GM19455 (cell line): ENCODE data around the gene ERBIN.
"Not testable (repeated sequence)": the region's sequence is repeated elsewhere in the genome, so short reads cannot be mapped to it uniquely, and the experiment has no call there.

Source experiments
- ATAC-seq: cut with Tn5 transposase; IDR thresholded peaks from one replicate; pipeline ENCODE4 v1.9.1; 2021; ENCODE audit not compliant: unreplicated experiment

The ERBIN gene

DNA sequence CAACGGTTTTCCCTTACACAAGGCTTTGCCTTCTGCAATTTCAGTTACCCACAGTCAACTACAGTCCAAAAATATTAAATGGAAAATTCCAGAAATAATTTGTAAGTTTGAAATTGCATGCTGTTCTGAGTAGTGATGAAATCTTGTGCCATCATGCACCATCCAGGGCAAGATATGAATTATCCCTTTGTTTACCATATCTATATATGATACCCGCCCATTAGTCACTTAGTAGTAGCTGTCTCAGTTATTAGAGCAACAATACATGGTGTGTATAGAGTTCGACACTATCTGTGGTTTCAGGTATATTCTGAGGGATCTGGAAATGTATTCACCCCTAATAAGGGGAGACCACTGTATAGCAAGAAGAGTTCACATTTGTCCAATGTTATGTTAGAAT lies 29.4 kb downstream of the ERBIN start:
- ATAC-seq = no peak

DNA sequence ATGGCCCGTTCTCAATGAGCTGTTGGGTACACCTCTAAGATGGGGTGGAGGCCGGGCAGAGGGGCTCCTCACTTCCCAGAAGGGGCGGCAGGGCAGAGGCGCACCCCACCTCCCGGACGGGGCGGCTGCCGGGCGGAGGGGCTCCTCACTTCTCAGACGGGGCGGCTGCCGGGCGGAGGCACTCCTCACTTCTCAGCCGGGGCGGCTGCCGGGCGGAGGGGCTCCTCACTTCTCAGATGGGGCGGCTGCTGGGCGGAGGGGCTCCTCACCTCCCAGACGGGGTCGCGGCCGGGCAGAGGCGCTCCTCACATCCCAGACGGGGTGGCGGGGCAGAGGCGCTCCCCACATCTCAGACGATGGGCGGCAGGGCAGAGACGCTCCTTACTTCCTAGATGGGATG lies 31.3 kb downstream of the ERBIN start:
- not testable (repeated sequence) for ATAC-seq

DNA sequence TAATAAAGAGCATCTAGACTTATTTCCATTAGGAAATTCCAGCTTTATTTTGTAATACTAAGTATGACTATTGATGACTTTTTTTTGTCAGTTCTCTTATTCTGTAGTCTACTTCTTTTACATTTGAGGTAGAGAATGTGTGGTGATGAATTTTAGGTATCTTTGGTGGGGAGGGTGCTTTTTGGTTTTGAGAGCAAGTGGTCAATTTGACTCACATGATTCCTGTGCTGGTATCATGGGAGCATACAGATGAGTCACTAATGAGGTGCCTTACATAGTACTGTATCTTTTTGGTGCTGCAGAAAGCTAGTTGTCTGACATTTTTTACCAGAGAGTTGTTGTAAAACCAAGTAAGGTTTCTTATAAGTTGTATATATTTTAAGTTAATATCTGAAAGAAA lies 35.3 kb downstream of the ERBIN start:
- ATAC-seq = peak; percentile 93

DNA sequence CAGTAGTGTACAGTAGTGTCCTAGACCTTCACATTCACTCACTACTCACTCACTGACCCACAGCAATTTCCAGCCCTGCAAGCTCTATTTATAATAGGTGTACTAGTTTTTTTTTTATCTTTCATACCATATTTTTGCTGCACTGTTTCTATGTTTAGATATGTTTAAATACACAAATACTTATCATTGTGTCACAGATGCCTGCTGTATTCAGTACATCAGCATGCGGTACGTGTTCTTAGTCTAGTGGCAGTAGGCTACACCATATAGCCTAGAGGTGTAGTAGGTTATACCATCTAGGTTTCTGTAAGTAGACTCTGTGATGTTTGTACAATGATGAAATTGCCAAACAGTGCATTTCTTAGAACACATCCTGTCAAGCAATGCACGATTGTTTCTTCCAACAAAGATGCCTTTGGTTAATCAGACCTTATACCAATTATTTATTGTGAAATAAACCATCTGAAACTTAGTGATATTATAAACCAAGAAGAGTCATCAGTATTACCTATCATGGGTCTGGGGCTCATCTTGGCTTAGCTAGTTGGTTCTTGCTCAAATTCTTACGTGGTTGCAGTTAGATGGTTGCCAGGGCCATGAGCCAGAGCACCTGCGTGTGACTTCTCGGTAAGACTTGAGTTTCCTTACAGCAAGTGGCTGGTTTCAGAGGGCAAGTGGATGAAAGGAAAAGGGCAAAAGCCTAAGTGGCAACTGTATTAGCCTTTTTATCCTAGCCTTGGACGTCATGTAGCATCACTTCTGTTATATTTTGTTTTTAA lies 41.1 kb downstream of the ERBIN start:
- ATAC-seq = no peak

DNA sequence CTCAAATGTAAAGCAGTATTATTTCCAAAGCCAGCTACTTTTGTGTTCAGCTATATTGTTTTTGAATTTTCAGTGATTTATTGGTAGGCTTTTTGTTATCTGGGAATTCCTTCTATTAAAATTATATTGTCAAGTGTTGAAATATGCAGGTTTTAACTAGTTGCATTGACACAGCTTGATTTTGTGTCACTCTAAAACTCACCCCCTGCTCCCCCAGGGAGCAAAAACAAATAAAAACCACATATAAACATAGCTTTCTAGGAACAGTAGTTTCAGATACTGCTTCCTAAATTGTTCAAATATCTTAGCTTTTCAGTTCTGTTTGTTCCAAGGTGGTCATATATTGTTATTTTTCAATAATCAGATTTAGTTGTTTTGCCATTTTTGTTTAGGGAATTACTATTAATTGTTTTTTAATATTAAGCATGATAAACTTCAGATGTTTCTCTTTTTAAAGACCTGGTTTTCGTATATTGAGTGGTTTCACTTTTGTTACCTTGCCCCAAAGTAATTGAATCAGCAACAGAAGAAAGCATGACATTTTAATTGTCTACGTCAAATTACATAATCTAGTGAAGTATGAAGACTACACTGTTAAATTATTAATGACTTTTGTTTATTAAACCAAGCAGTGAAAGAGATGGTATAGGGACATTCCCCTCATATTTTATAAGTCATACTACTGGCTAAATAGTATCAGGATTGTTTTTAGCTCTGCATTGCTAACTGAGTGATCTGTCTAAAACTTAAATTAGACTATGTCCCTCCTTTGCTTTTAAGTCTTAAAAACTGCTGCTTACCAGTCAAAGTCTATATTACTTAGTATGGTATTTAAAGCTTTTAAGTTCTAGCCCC lies 43.4 kb downstream of the ERBIN start:
- ATAC-seq = no peak

DNA sequence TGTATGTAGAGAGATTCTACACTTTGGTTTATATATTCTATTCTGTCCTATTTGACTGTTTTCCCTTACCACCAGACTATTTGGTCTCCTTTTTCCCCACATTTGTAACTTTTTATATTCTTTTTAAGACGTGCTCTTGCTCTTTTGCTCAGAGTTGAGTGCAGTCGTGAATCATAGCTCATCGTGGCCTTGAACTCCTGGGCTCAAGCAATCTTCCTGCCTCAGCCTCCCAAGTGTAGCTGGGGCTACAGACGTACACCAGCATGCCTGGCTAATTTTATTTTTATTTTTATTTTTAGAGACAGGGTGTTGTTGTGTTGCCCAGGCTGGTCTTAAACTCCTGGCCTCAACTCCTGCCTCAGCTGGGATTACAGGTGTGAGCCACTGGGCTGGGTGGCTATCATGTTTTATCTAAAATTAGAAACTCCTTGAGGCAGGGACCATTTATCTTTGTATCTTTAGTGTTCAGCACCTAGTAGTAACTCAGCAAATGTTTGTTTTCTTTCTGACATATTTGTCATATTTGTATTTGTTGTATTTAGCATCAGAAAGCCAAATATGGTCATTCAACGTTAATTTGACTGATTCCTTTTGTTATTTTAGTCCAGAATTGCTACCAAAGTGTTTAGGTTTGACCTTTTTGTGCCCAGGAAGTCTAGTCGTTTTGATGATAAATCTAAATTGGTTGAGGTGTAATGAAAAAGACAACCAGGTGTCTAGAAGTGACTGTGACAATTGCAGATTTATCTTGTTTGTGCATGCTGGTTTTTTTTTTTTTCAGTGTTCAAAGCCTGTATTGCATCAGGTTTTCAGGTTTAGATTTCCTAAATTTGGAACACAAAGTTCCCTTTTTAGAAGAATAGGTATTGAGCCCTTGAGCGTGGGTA lies 44.3 kb downstream of the ERBIN start:
- no peak for ATAC-seq

DNA sequence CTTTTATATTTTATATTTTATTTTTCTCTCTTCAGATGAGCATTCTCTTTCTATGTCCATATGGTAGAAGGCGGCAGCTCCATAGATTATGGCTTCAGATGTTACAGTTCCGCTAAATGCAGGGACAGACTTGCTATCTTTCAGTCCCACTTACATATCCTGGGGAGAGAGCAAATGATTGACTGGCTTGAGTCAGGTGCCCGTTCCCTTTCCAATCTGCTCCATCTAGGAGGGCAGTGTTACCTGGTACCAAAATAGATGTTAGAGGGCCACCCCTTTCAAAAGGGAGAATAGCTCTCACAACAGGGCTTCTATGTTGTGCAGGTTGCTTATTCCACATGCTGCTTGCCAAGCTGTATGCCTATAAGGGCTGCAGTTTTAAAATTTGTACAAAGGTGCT lies 45.3 kb downstream of the ERBIN start:
- no peak for ATAC-seq

DNA sequence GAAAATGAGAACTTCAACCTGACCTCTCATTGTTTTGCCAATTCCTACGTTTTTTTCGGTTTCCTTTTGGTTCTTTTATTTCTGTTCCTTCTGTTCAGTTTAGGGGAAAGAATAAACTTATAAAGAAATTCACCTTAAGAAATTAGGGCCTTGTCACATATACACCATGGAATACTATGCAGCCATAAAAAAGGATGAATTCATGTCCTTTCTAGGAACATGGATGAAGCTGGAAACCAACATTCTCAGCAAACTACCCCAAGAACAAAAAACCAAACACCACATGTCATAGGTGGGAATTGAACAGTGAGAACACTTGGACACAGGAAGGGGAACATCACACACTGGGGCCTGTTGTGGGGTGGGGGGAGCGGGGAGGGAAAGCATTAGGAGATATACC lies 46.5 kb downstream of the ERBIN start:
- not testable (repeated sequence) for ATAC-seq

DNA sequence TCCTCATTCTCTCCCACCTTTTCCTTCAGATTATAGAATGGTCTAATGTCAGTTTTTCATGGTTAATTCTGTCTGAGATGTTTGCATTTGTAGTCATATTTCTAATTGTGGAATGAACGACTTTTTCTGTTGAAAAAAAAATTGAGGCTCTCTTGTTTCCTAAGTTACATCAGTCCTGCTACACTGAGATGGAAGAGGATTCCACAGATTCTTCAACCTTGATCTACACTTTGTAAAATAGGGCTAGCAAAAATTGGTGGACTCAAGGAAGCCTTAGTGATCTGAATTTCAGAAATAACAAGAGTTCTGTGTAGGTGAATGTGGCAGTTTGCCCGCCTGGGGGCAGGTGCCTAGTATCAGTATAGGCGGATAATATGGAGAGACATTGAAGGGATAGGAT lies 51.9 kb downstream of the ERBIN start:
- ATAC-seq = no peak

DNA sequence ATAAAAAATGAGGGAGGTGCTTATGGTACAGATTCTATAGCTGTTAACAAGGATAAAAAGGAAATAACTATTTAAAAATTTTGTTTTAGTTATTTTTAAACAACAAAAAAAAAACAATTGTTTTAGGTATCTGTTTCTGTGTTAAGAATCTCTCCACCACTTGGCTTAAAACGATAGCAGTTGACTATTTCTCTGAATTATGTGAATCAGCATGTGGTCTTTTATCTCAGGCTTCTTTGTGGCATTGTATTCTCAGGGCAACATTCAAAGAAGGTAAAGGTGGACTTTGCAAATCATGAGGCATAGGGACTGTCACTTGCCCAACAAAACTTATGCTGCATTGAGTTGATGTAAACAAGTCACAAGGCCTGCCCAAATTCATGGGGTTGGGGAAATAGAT lies 55.2 kb downstream of the ERBIN start:
- no peak for ATAC-seq

DNA sequence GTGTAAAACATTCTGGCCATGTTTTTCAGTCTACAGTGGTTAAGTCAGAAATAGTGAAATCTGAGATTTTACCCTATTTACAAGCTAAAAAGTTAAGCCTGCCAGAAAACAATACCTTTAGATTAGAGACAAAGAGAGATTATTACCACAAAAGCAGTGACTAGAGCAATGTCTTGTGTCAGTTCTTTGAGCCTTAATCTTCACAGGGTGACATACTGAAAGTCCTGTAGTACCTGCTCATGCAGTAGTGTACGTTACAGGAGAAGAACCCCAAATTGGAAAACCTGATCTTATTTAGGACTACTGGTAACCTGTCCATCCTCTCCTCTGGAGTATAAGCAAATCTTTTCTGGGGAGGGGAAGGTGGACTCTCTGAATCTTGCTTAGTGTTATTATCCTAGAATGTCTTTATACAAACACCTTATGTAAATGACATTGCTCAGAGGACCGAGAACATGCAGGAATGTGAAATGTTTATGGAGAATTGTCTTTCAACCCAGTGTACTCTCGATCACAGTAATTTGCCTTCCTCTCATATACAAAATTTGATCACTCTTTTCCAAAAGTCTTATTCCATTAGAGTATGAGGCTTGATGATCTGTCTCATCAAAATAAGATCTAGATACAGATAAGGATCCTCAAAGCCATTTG lies 55.7 kb downstream of the ERBIN start:
- no peak for ATAC-seq

DNA sequence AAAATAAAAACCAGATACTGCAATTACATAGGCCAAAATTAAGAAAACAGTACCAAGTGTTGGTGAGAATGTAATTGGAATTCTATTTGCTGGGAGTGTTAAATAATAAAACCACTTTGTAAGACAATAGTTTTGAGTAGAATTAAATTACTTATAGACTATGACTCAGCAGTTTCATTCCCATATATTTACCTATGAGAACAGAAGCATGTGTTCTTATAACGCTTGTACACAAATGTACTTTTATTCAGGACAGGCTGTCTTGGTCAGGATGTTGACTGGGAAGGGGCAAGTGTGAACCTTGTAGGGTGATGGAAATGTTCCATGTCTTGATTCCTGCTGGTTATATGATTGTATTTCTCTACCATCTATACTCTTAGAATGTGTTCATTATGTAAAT lies 56.3 kb downstream of the ERBIN start:
- ATAC-seq = no peak

DNA sequence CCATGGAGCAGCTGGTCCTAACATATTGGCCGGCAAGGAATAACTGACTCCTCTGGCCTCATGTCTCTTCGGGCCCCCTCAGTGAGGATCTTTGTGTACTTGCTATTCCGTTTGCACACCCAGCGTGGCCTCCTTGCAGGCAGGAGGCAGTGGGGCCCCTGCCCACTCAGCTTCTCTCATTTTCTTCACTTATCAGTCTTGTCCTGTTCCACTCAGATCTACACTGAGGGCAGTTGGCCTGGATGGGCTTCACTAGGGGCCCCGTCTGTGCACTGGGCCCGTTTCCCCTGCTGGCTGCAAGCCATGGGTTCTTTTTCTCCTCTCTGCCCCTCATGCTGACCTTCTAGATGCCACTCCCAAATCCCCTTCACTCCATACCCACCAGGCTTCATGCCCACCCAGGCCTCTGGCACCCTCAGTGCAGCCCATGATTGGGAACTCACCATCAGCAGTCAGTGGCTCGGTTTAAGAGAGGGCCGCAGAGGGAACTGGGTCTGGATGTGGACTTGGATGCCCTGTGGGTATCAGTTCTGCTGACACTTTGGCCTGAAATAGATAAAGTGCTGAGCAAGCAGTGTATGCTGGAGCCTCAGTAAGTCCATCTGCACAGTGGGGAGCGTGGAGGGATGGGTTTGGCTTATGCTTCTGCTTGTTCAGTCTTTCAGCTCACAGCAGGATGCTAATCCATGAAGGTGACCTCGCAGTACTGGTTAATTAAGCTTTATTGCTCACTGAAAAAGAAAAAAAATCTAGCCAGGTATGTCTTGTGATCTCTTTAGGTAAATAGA lies 57.9 kb downstream of the ERBIN start:
- ATAC-seq = no peak

DNA sequence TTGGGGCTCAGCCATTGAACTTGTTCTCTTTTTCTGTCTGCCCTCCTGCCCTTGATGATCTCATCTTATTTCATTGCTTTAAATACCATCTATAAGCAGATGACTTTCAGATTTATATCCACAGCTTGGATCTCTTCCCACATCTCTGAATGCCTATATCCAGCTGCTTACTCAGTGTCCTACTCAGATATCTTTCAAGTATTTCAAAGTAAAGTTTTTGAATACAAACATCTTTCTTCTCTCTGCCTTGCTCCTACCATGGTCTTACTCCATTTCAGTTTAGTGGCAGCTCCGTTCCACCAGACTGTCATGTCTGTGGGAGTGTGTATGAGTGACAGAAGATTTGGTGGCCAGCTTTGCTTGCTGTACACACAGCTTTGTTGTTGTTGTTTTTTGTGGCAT lies 59.7 kb downstream of the ERBIN start:
- ATAC-seq = no peak

DNA sequence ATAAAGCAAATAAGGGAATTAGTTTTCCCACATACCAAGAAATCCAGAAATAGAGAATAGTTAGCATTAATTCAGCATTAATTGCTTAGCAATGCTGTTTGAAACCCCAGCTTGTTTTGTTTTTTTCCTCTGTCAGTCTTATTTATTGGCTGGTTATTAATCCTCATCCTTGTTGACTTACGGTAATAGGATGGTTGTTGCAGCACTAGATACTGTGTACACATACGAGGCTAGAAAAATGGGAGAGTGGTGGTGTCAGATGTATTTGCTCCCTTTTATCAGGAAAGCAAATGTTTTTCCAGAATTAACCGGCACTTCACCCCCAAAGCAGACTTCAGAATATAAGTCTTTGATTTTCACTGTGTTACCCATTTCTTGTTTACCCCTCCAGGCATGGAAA lies 60.4 kb downstream of the ERBIN start:
- ATAC-seq = no peak

DNA sequence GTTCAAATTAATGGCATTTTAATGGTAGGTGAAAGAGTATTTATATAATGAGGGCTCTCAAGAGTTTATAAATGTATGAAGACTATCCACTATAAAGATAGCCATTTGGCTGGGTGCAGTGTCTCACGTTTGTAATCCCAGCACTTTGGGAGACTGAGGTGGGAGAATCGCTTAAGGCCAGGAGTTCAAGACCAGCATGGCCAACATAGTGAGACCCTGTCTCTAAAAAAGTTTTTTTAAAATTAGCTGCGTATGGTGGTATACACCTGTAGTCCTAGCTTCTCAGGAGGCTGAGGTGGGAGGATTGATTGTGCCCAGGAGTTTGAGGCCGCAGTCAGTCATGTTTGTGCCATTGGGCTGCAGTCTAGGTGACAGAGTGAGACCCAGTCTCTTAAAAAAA lies 61.6 kb downstream of the ERBIN start:
- ATAC-seq = no peak

DNA sequence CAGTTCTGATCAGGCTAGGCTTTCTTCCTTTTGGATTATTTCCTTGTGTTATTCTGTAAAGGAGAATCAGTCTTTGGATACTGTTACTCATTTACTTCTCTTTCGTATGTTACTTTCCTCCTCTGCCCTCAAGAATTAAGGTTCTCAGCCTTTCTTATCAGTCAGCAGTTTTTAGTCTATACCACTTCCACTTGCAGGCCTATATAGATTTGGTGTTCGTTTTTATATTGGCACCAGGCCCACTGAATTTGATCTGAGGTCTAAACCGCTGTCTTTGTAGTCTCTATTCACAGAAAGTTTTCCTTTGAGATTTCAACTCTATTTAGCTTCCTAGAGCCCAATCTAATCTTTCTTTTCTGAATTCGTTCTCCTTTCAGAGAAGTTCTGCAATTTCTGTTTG lies 62.8 kb downstream of the ERBIN start:
- ATAC-seq = no peak

DNA sequence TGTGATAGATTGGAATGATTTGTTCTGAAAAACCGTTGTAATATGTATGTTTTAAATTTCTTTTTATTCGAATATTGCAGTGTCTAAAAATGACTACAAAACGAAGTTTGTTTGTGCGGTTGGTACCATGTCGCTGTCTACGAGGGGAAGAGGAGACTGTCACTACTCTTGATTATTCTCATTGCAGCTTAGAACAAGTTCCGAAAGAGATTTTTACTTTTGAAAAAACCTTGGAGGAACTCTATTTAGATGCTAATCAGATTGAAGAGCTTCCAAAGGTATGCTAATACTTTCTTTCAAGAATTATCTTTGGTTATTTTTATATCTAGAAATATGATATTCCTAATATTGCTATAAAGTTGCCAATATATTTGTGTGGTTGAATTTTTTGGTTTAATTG lies 66.3 kb downstream of the ERBIN start:
- ATAC-seq = no peak

DNA sequence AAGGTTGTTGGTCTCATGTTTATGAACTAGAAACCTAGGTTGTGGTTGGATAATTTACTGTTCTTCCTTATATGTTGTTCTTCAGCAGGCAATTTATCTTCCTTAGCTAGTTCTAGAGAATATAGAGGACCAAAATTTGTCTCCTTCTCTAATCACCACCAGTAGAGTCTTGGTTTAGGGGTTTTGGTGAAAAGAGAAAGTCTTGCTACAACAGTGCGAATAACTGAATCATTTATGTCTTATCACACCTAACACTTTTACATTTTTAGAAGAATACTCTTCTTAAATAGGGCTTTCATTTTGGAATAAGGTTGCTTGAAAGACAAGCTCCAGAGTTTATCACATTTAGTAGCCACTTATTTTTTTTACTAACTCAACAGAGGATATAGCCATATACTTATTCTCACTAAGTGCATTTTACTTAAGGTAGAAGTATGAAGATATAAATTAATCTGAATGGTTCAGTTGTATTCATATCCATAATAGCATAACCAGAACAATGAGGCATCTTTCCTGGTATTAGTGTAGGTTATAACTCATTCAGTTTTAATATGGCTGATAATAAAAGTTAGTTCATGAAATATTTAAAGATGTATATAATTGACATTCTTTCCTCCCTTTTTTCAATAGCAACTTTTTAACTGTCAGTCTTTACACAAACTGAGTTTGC lies 67.9 kb downstream of the ERBIN start:
- ATAC-seq = no peak
